Vagina (tissue), 2 donors: ENCODE data around the gene NRG2. TPM values are rescaled to one million over a fixed set of nuclear protein-coding genes. Genes with fewer than 3 reads are reported as not detected.

Experiments
- DNase-seq, 2 donors: peaks; one replicate each; pipeline ENCODE4 v3.0.0-alpha.2; 2017; ENCODE audit errors: extremely low spot score in 2 of 2
- H3K27ac ChIP-seq: fragments of 200-600 bp; sonication (generic); one replicate; pipeline ENCODE4 v1.5.1; 2019
- H3K27me3 ChIP-seq: fragments of 200-600 bp; sonication (generic); one replicate; pipeline ENCODE4 v1.5.1; 2019
- H3K36me3 ChIP-seq, 2 donors: fragments of 200-600 bp; sonication (generic); one replicate each; pipeline ENCODE4 v1.5.1; 2017 to 2019
- H3K4me1 ChIP-seq: fragments of 200-600 bp; sonication (generic); one replicate; pipeline ENCODE4 v1.5.1; 2019
- H3K4me3 ChIP-seq, 2 donors: fragments of 200-600 bp; sonication (generic); 1 replicate in 1 of 2; 2 replicates in 1 of 2; pipeline ENCODE4 v1.5.1; 2016 to 2019
- H3K9me3 ChIP-seq: fragments of 200-600 bp; sonication (generic); one replicate; pipeline ENCODE4 v1.5.1; 2019
- CTCF ChIP-seq, 3 experiments: fragments of 450-650 bp in 2 of 3; fragments of 200-600 bp in 1 of 3; sonication (generic) in 1 of 3; IDR thresholded peaks; one replicate each; pipeline ENCODE4 v1.5.1; 2017 to 2019; ENCODE audit warnings: antibody characterized with exemption in 3 of 3, mild to moderate bottlenecking in 2 of 3, moderate library complexity in 2 of 3
- POLR2A ChIP-seq, 2 donors: fragments of 450-650 bp; IDR thresholded peaks; one replicate each; pipeline ENCODE4 v1.6.1; 2017; ENCODE audit warnings: antibody characterized with exemption in 2 of 2, mild to moderate bottlenecking in 2 of 2, moderate library complexity in 2 of 2
- POLR2AphosphoS5 ChIP-seq, 2 donors: sonication (generic); formaldehyde crosslinking; IDR thresholded peaks; one replicate each; pipeline ENCODE4 v1.9.0; 2017; ENCODE audit warnings: antibody characterized with exemption in 2 of 2, mild to moderate bottlenecking in 2 of 2, low read depth in 1 of 2; ENCODE audit not compliant: insufficient read depth in 1 of 2
- intact Hi-C: fragments of 100-400 bp; cut with DNase I; formaldehyde crosslinking; loops from one replicate; pipeline ENCODE4 v1.15.1; 2023
- total RNA-seq: library from RNA; depleted of rRNA; stranded (reverse); fragments of >200 nt; gene quantifications from one replicate; pipeline ENCODE4 v1.2.3, GENCODE V29; 2016

Gene NRG2
- total RNA-seq, 1 donor from 2014 or later = 5.2 TPM

GRCh38 chr5:139985290-139985689 lies 57.8 kb downstream of the NRG2 start:
- Histone ChIP-seq H3K9me3 (no peaks in the 10 kb centered on the region), H3K27me3 (no peaks in the 10 kb centered on the region), H3K27ac (no peak overlapping the region), H3K4me3 (no peak overlapping the region), H3K4me1 (no peaks in the 10 kb centered on the region), H3K36me3 (no peaks in the 10 kb centered on the region)
- TF ChIP-seq CTCF (IDR thresholded peaks at IDR 0.05) (no peak), POLR2A (IDR thresholded peaks at IDR 0.05) (no peak), POLR2AphosphoS5 (IDR thresholded peaks at IDR 0.05; ENCODE audit: insufficient read depth in 1 of 2, low read depth in 1 of 2) (no peak)
- intact Hi-C loops = loop anchor here (2.0 kb wide), 1 partner anchor 18 kb away; no protein-coding TSS in a partner anchor
- no peak for DNase-seq

GRCh38 chr5:139984816-139985215 lies 58.3 kb downstream of the NRG2 start:
- Histone ChIP-seq H3K4me1 (no peaks in the 10 kb centered on the region), H3K27ac (no peak overlapping the region), H3K36me3 (no peaks in the 10 kb centered on the region), H3K27me3 (no peaks in the 10 kb centered on the region), H3K9me3 (no peaks in the 10 kb centered on the region), H3K4me3 (no peak overlapping the region)
- TF ChIP-seq POLR2A (IDR thresholded peaks at IDR 0.05) = no peak
- no peak for TF ChIP-seq POLR2AphosphoS5 (IDR thresholded peaks at IDR 0.05; ENCODE audit: insufficient read depth in 1 of 2, low read depth in 1 of 2)
- TF ChIP-seq CTCF (IDR thresholded peaks at IDR 0.05) = no peak
- no peak for DNase-seq
- intact Hi-C loops = loop anchor here (2.0 kb wide), 1 partner anchor 18 kb away; no protein-coding TSS in a partner anchor

GRCh38 chr5:139982975-139983240 lies 60.2 kb downstream of the NRG2 start:
- TF ChIP-seq CTCF (IDR thresholded peaks at IDR 0.05) = no peak
- no peak for TF ChIP-seq POLR2AphosphoS5 (IDR thresholded peaks at IDR 0.05; ENCODE audit: insufficient read depth in 1 of 2, low read depth in 1 of 2)
- no peak for TF ChIP-seq POLR2A (IDR thresholded peaks at IDR 0.05)
- no peaks in the 10 kb centered on the region for H3K9me3 ChIP-seq
- H3K36me3 ChIP-seq = no peaks in the 10 kb centered on the region
- no peak overlapping the region for H3K4me3 ChIP-seq
- no peaks in the 10 kb centered on the region for H3K4me1 ChIP-seq
- intact Hi-C loops = no loop called here
- no peak for DNase-seq
- no peak overlapping the region for H3K27ac ChIP-seq
- H3K27me3 ChIP-seq = no peaks in the 10 kb centered on the region

- TF ChIP-seq POLR2AphosphoS5 (IDR thresholded peaks at IDR 0.05; ENCODE audit: insufficient read depth in 1 of 2, low read depth in 1 of 2) = no peak
- TF ChIP-seq CTCF (IDR thresholded peaks at IDR 0.05) = no peak
- TF ChIP-seq POLR2A (IDR thresholded peaks at IDR 0.05) = no peak
These were observed 60.7 kb downstream of the NRG2 start for GRCh38 chr5:139982157-139982974.

GRCh38 chr5:139980765-139981164 lies 62.3 kb downstream of the NRG2 start:
- intact Hi-C loops = no loop called here
- no peak for DNase-seq
- H3K36me3 ChIP-seq = no peaks in the 10 kb centered on the region
- no peaks in the 10 kb centered on the region for H3K4me1 ChIP-seq
- H3K27ac ChIP-seq = no peak overlapping the region
- TF ChIP-seq POLR2A (IDR thresholded peaks at IDR 0.05) = no peak
- no peak for TF ChIP-seq POLR2AphosphoS5 (IDR thresholded peaks at IDR 0.05; ENCODE audit: insufficient read depth in 1 of 2, low read depth in 1 of 2)
- TF ChIP-seq CTCF (IDR thresholded peaks at IDR 0.05) = no peak
- no peaks in the 10 kb centered on the region for H3K9me3 ChIP-seq
- no peak overlapping the region for H3K4me3 ChIP-seq
- no peaks in the 10 kb centered on the region for H3K27me3 ChIP-seq

More at GRCh38 chr5:139982157-139982974, 60.7 kb downstream of the NRG2 start:
- Histone ChIP-seq H3K9me3 (no peaks in the 10 kb centered on the region), H3K36me3 (no peaks in the 10 kb centered on the region), H3K4me1 (no peaks in the 10 kb centered on the region), H3K27me3 (no peaks in the 10 kb centered on the region), H3K27ac (no peak overlapping the region), H3K4me3 (no peak overlapping the region)
- intact Hi-C loops = no loop called here
- DNase-seq = no peak
